Measurements from ENCODE around the gene PLGRKT.

DNA sequence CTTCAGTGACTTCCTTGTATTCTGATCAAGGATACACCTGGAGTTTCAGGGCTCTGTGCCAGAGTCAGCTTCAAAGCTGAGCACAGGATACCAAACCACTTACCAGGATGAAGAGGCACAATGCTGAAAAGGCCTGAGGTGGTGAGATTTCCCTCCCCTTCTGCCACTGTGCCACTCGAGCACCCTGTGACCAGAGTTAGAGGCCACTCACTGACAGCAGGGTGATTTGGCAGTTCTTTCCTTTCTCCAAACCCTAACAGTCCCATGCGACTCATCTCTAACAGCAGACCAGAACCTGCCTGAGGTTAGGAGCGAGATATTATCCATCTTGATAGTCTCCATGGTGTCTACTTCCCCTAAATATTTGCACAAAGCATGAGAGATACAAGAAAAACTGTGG, 1.8 kb downstream of the PLGRKT start:
- TF ChIP-seq EZH2 (IDR thresholded peaks at IDR 0.05; ENCODE audit: insufficient read depth, poor library complexity, severe bottlenecking) (no peak), EZH2phosphoT487 (IDR thresholded peaks at IDR 0.05; ENCODE audit: insufficient read depth, low read depth) (no peak)

All from GM23248 (cell line).